Astrocyte of the spinal cord (primary cell): ENCODE data around the gene POLR3E.
"Not testable (repeated sequence)": the region's sequence is repeated elsewhere in the genome, so short reads cannot be mapped to it uniquely, and the experiment has no call there.

Source experiments
- DNase-seq: peaks from one replicate; pipeline ENCODE4 v3.0.0; 2011; ENCODE audit warnings: low read depth, low spot score
- H3K4me3 ChIP-seq: 2 replicates; pipeline ENCODE4 v1.5.1; 2011; ENCODE audit warnings: low read depth, mild to moderate bottlenecking, low read length, moderate library complexity
- CTCF ChIP-seq: IDR thresholded peaks from 2 replicates; pipeline ENCODE4 v1.5.1; 2012; ENCODE audit warnings: low read depth, mild to moderate bottlenecking, low read length, inconsistent platforms
- in situ Hi-C: cut with HindIII; loops from 2 replicates; pipeline ENCODE4 v1.10.0; 2017; ENCODE audit warnings: low sequenced_read_pairs

Gene POLR3E

GRCh38 chr16:22297871-22298733 is 893 bp downstream of the POLR3E start:
- peak overlapping the region; percentile 86 for H3K4me3 ChIP-seq
- in situ Hi-C loops, result no loop called here
- TF ChIP-seq CTCF, result no peak
- DNase-seq, result peak; percentile 95

GRCh38 chr16:22299036-22299435 is 1.8 kb downstream of the POLR3E start:
- H3K4me3 ChIP-seq, result no peak overlapping the region
- TF ChIP-seq CTCF, result no peak
- in situ Hi-C loops, result no loop called here
- no peak for DNase-seq

GRCh38 chr16:22300427-22301071 is 3.3 kb downstream of the POLR3E start:
- in situ Hi-C loops, result no loop called here
- no peak overlapping the region for H3K4me3 ChIP-seq
- peak; percentile 79 for TF ChIP-seq CTCF
- DNase-seq, result peak; percentile 60

- H3K4me3 ChIP-seq, DNase-seq, in situ Hi-C loops: not testable (repeated sequence)
These were observed 4.2 kb downstream of the POLR3E start for GRCh38 chr16:22301423-22301822.

GRCh38 chr16:22302776-22303363 is 5.7 kb downstream of the POLR3E start:
- TF ChIP-seq CTCF, result no peak
- DNase-seq, result no peak
- in situ Hi-C loops, result no loop called here
- no peak overlapping the region for H3K4me3 ChIP-seq

- no peak for DNase-seq
- in situ Hi-C loops, result no loop called here
- no peak for TF ChIP-seq CTCF
- H3K4me3 ChIP-seq, result no peak overlapping the region
These were observed 7.2 kb downstream of the POLR3E start for GRCh38 chr16:22304411-22304810.

GRCh38 chr16:22306788-22307187 is 9.6 kb downstream of the POLR3E start:
- no peak for TF ChIP-seq CTCF
- H3K4me3 ChIP-seq, result no peak overlapping the region
- in situ Hi-C loops, result no loop called here
- DNase-seq, result no peak
